Lung (tissue), 12 donors: ENCODE results near the gene ZNF841. TPM values are rescaled to one million over a fixed set of nuclear protein-coding genes. Genes with fewer than 3 reads are reported as not detected.
"Not testable (repeated sequence)": the region's sequence is repeated elsewhere in the genome, so short reads cannot be mapped to it uniquely, and the experiment has no call there.

ENCODE experiments used
- ATAC-seq: fragments of 200-7000 bp; cut with Tn5 transposase; one replicate; pipeline ENCODE4 v1.9.1; 2020; ENCODE audit warnings: moderate number of reproducible peaks; ENCODE audit not compliant: insufficient read depth, low FRiP score
- DNase-seq, 3 donors: peaks; one replicate each; pipeline ENCODE4 v3.0.0-alpha.2; 2013 to 2017
- H3K27ac ChIP-seq, 2 donors: one replicate each; pipeline ENCODE4 v1.5.1; 2013; ENCODE audit warnings: mild to moderate bottlenecking in 2 of 2, moderate library complexity in 2 of 2, control low read depth in 1 of 2, inconsistent platforms in 1 of 2, low read depth in 1 of 2, low read length in 1 of 2
- H3K27me3 ChIP-seq, 3 donors: one replicate each; pipeline ENCODE4 v1.5.1; 2013; ENCODE audit warnings: low read length in 2 of 3; ENCODE audit not compliant: control insufficient read depth in 3 of 3, insufficient read depth in 3 of 3
- H3K36me3 ChIP-seq, 4 donors: one replicate each; pipeline ENCODE4 v1.5.1; 2013; ENCODE audit warnings: low read length in 4 of 4, mild to moderate bottlenecking in 1 of 4, moderate library complexity in 1 of 4; ENCODE audit not compliant: control insufficient read depth in 4 of 4, insufficient read depth in 4 of 4
- H3K4me1 ChIP-seq, 5 donors: one replicate each; pipeline ENCODE4 v1.5.1; 2013; ENCODE audit warnings: low read length in 5 of 5, mild to moderate bottlenecking in 2 of 5, moderate library complexity in 1 of 5; ENCODE audit not compliant: control insufficient read depth in 5 of 5, insufficient read depth in 5 of 5
- H3K4me3 ChIP-seq: one replicate; pipeline ENCODE4 v1.5.1; 2013; ENCODE audit warnings: mild to moderate bottlenecking, control low read depth, moderate library complexity
- H3K9ac ChIP-seq, 2 donors: one replicate each; pipeline ENCODE4 v1.5.1; 2013; ENCODE audit warnings: low read length in 2 of 2, control low read depth in 1 of 2; ENCODE audit not compliant: insufficient read depth in 1 of 2
- H3K9me3 ChIP-seq, 4 donors: one replicate each; pipeline ENCODE4 v1.5.1; 2013; ENCODE audit warnings: low read length in 3 of 4, mild to moderate bottlenecking in 1 of 4, moderate library complexity in 1 of 4; ENCODE audit not compliant: control insufficient read depth in 4 of 4, insufficient read depth in 3 of 4
- WGBS, 2 donors: extraction: QIAGEN DNeasy Blood & Tissue Kit; methylation state at CpG; one replicate each; pipeline ENCODE4 v1.1.7; 2013; 5-methylcytosine and 5-hydroxymethylcytosine counted together
- polyA plus RNA-seq, 2 donors: library from polyadenylated mRNA; stranded (reverse); fragments of 200-250 nt; gene quantifications; one replicate each; pipeline ENCODE4 v1.2.1, GENCODE V29; 2013
- total RNA-seq, 2 donors: library from RNA; depleted of rRNA in 1 of 2; stranded (reverse); fragments of >200 nt in 1 of 2; gene quantifications; one replicate each; pipeline ENCODE4 v1.2.1, GENCODE V29; 2014 to 2021
- TF ChIP-seq, protein P1 (sequence below): IDR thresholded peaks from 2 replicates; pipeline ENCODE4 v1.5.1; 2012; ENCODE audit warnings: mild to moderate bottlenecking; ENCODE audit errors: control extremely low read depth, extremely low read depth
- donor health status: control.
- donor health status: control.
- donor health status: Bipolar disorder and iron deficiency.
- donor health status: healthy.
- donor health status: DM: yes; HTN: yes; CAD: no.

ZNF841 gene
- total and polyA plus RNA-seq, 4 donors = 5.5 to 30.4 (median 15.8) TPM

- H3K27ac ChIP-seq = no peak overlapping the region
- ATAC-seq (no peak), DNase-seq (no peak)
- no peak overlapping the region for H3K9ac ChIP-seq
- H3K36me3 ChIP-seq = no peaks in the 10 kb centered on the region
- H3K27me3 ChIP-seq = no peaks in the 10 kb centered on the region
- peaks cover 0 to 20% (median 4%) of the 10 kb centered on the region in 4 donors for H3K9me3 ChIP-seq
- no peak overlapping the region for H3K4me3 ChIP-seq
- TF ChIP-seq, protein P1, sequence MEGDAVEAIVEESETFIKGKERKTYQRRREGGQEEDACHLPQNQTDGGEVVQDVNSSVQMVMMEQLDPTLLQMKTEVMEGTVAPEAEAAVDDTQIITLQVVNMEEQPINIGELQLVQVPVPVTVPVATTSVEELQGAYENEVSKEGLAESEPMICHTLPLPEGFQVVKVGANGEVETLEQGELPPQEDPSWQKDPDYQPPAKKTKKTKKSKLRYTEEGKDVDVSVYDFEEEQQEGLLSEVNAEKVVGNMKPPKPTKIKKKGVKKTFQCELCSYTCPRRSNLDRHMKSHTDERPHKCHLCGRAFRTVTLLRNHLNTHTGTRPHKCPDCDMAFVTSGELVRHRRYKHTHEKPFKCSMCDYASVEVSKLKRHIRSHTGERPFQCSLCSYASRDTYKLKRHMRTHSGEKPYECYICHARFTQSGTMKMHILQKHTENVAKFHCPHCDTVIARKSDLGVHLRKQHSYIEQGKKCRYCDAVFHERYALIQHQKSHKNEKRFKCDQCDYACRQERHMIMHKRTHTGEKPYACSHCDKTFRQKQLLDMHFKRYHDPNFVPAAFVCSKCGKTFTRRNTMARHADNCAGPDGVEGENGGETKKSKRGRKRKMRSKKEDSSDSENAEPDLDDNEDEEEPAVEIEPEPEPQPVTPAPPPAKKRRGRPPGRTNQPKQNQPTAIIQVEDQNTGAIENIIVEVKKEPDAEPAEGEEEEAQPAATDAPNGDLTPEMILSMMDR = no peak
- 95 to 100% methylated on average over 1 of the region's 1 CpG for WGBS, 2 donors
- H3K4me1 ChIP-seq = no peaks in the 10 kb centered on the region
These were observed 7.2 kb upstream of the ZNF841 start for GRCh38 chr19:52102782-52103181.

GRCh38 chr19:52101866-52102562, 6.4 kb upstream of the ZNF841 start:
- no peaks in the 10 kb centered on the region for H3K4me1 ChIP-seq
- no peaks in the 10 kb centered on the region for H3K27me3 ChIP-seq
- no peak overlapping the region for H3K4me3 ChIP-seq
- H3K27ac ChIP-seq = no peak overlapping the region
- DNase-seq = no peak
- peaks cover 0 to 23% (median 8%) of the 10 kb centered on the region in 4 donors for H3K9me3 ChIP-seq
- 81 to 88% methylated on average over 2 of the region's 2 CpGs for WGBS, 2 donors
- no peaks in the 10 kb centered on the region for H3K36me3 ChIP-seq
- TF ChIP-seq, protein P1 = no peak
- no peak for ATAC-seq
- H3K9ac ChIP-seq = no peak overlapping the region

DNA sequence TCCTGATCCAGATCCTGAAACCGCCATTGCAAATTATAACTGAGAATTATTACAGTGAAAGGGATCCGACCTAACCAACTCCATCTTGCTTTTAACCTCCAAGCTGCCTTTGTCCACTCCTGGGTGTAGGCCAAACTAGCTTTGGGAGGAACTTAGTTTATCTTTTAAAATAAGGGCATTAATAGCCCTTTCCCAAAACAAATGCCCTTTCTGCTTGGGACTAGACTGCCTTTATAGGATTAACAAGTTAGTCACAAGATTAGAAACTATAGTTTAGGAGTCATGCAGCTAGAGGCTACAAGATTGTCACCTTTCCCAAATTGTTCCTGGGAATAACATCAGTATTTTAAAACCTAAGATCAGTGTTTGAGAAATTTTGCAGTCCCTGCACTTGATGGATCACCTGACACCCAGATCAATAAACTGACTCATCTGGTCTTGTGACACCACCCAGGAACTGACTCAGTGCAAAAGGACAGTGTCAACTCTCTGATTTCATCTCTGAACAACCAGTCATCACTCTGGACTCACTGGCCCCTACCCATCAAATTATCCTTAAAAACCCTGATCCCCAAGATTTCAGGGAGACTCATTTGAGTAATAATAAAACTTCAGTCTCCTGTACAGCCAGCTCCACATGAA, 4.1 kb upstream of the ZNF841 start:
- no peak overlapping the region for H3K4me3 ChIP-seq
- peaks cover 0 to 2% (median 0%) of the 10 kb centered on the region in 5 donors for H3K4me1 ChIP-seq
- ATAC-seq = no peak
- H3K9ac ChIP-seq = no peak overlapping the region
- WGBS, 2 donors = 93 to 96% methylated on average over 2 of the region's 2 CpGs
- peaks cover 0 to 18% (median 8%) of the 10 kb centered on the region in 4 donors for H3K9me3 ChIP-seq
- TF ChIP-seq, protein P1 = no peak
- H3K36me3 ChIP-seq = peaks cover 0 to 3% (median 0%) of the 10 kb centered on the region in 4 donors
- no peak overlapping the region for H3K27ac ChIP-seq
- no peaks in the 10 kb centered on the region for H3K27me3 ChIP-seq
- no peak for DNase-seq

- not testable (repeated sequence) for H3K27ac ChIP-seq, H3K27me3 ChIP-seq, ATAC-seq, H3K4me3 ChIP-seq, H3K9ac ChIP-seq, DNase-seq
- 80 to 86% methylated on average over 3 of the region's 3 CpGs for WGBS, 2 donors
- H3K36me3 ChIP-seq = peaks cover 0 to 14% (median 9%) of the 10 kb centered on the region in 4 donors
- peaks cover 0 to 15% (median 5%) of the 10 kb centered on the region in 4 donors for H3K9me3 ChIP-seq
- peaks cover 0 to 14% (median 5%) of the 10 kb centered on the region in 5 donors for H3K4me1 ChIP-seq
These were observed 851 bp upstream of the ZNF841 start for GRCh38 chr19:52096416-52096815.
